ENCODE results near the gene NEDD9.

Gene NEDD9

DNA sequence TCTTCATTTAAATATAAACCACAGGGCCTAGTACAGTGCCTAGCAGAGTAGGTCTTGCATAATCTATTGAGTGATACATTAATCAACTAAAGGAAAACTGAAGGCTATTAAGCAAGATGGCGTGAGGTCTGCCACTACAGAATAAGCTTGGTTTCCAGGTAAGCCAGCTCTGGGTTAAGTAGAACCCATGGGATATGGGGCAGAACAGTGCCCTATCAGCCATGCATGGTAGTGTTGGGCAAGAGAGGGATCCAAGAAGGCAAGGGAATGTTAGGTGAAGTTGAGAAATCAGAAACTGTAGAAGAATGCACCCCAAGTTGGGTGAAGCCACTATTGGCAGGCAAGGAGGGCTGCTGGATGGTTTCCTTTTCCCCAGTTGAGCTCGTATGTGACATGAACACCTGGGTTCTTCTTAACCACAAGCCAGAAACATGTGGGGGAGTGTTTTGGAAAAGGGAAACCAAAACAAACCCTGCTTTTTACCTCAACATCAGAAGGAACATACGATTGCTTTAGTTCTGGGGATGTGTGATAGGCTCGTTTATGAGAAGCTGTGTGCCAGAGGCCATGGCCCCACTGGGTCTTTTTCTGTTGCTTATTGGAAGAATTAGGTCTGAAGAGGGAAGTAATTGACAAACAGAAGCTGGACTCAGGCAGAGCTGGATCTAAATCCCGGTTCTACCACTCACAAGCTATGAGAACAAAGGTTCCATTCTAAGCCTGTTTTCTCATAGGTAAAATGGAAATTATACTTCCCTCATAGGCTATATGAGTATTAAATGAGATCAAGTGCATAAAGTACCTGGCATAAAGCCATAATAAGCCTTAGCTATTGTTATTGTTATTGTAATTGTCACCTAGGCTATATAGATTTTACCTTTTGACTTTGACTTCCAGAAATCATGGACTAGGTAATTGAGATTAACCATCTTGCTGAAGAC lies 33.5 kb downstream of the NEDD9 start:
- Histone ChIP-seq H3K79me2 (ENCODE audit: low read length) (no peaks in the 10 kb centered on the region; the same call in 1 of the 2 replicates), H3K4me3 (ENCODE audit: low read length) (peak overlapping the region; percentile 41), H4K20me1 (ENCODE audit: insufficient read depth, low read length) (no peaks in the 10 kb centered on the region)

DNA sequence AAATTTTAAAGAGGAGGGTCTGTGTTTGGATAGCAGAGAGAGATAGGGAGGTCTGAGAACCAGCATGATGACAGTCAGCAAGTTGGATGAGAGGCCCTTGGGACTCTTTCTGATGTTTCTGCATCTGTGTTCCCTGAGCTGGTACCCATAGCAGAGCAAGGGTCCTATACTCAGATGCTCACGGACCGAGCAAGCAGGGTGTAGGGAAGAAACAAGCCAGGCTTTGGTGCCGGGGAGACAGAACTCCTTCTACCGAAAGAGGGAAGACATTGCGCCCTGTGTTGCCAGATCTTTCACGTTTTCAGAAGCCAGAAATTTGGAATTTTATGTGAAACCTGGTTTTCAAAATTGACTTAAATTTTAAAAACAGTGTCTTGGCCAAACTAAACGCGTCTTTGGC lies 34.6 kb downstream of the NEDD9 start:
- no peak for TF ChIP-seq CTCF (IDR thresholded peaks at IDR 0.05; ENCODE audit: low read length)
- no peak for TF ChIP-seq EZH2 (optimal IDR thresholded peaks at IDR 0.05; ENCODE audit: low read depth, low read length)
- TF ChIP-seq EZH2phosphoT487 (IDR thresholded peaks at IDR 0.05; ENCODE audit: low read length), result no peak
- Histone ChIP-seq H4K20me1 (ENCODE audit: insufficient read depth, low read length) (no peaks in the 10 kb centered on the region), H3K79me2 (ENCODE audit: low read length) (no peaks in the 10 kb centered on the region; the same call in 1 of the 2 replicates), H3K27ac (ENCODE audit: low read length) (no peak overlapping the region), H3F3A (ENCODE audit: insufficient read depth, low read length) (peaks cover 11% of the 10 kb centered on the region), H3K4me2 (ENCODE audit: low read depth, low read length) (no peak overlapping the region), H2AFZ (ENCODE audit: low read length) (no peak overlapping the region), H3K9me3 (replicated peaks; ENCODE audit: insufficient read depth, low read length) (no peaks in the 10 kb centered on the region), H3K36me3 (replicated peaks; ENCODE audit: insufficient read depth, low read length) (no peaks in the 10 kb centered on the region), H3K9me2 (replicated peaks; ENCODE audit: insufficient read depth, low read length) (no peaks in the 10 kb centered on the region), H3K9ac (ENCODE audit: low read length) (no peak overlapping the region), H3K27me3 (replicated peaks; ENCODE audit: insufficient read depth, low read length) (no peaks in the 10 kb centered on the region), H3K4me1 (ENCODE audit: low read length) (peaks cover 15% of the 10 kb centered on the region), H3K4me3 (ENCODE audit: low read length) (no peak overlapping the region)
- no peak for DNase-seq

More for the DNA sequence above, 33.5 kb downstream of the NEDD9 start:
- peak; percentile 85 for DNase-seq
- Histone ChIP-seq H3K27me3 (replicated peaks; ENCODE audit: insufficient read depth, low read length) (no peaks in the 10 kb centered on the region), H3K9me2 (replicated peaks; ENCODE audit: insufficient read depth, low read length) (no peaks in the 10 kb centered on the region), H2AFZ (ENCODE audit: low read length) (no peak overlapping the region), H3K9ac (ENCODE audit: low read length) (peak overlapping the region; percentile 5; the same call in 1 of the 2 replicates), H3F3A (ENCODE audit: insufficient read depth, low read length) (peaks cover 11% of the 10 kb centered on the region), H3K27ac (ENCODE audit: low read length) (peak overlapping the region; percentile 57; the same call in 1 of the 2 replicates), H3K4me2 (ENCODE audit: low read depth, low read length) (peak overlapping the region; percentile 75), H3K9me3 (replicated peaks; ENCODE audit: insufficient read depth, low read length) (no peaks in the 10 kb centered on the region), H3K4me1 (ENCODE audit: low read length) (peaks cover 15% of the 10 kb centered on the region), H3K36me3 (replicated peaks; ENCODE audit: insufficient read depth, low read length) (no peaks in the 10 kb centered on the region)
- TF ChIP-seq EZH2phosphoT487 (IDR thresholded peaks at IDR 0.05; ENCODE audit: low read length), result no peak
- TF ChIP-seq EZH2 (optimal IDR thresholded peaks at IDR 0.05; ENCODE audit: low read depth, low read length), result no peak
- no peak for TF ChIP-seq CTCF (IDR thresholded peaks at IDR 0.05; ENCODE audit: low read length)

DNA sequence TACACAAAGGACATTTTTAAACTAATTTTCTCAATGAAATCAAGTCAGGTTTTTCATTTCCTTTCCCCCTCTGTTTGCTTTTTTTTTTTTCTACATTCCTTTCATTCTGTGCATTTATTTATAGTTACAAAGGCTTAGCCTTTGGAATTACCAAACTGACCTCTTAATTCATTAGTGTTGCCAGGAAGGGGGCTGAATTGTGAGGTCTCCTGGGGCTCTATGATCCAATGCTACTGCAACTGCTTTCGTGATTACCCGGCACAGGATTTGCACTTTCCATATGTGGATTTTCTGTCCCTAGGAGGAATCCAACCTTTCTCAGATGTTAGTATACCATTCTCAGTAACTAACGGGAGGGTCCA lies 35.3 kb downstream of the NEDD9 start:
- DNase-seq, result no peak

More for the DNA sequence above, 35.3 kb downstream of the NEDD9 start:
- H3K9ac ChIP-seq (ENCODE audit: low read length), result no peak overlapping the region
- no peak overlapping the region for H3K4me2 ChIP-seq (ENCODE audit: low read depth, low read length)
- no peaks in the 10 kb centered on the region; the same call in 1 of the 2 replicates for H3K79me2 ChIP-seq (ENCODE audit: low read length)
- peaks cover 15% of the 10 kb centered on the region for H3K4me1 ChIP-seq (ENCODE audit: low read length)
- H3K4me3 ChIP-seq (ENCODE audit: low read length), result no peak overlapping the region
- TF ChIP-seq CTCF (IDR thresholded peaks at IDR 0.05; ENCODE audit: low read length) (no peak), EZH2phosphoT487 (IDR thresholded peaks at IDR 0.05; ENCODE audit: low read length) (no peak), EZH2 (optimal IDR thresholded peaks at IDR 0.05; ENCODE audit: low read depth, low read length) (no peak)
- no peaks in the 10 kb centered on the region for H3K27me3 ChIP-seq (replicated peaks; ENCODE audit: insufficient read depth, low read length)
- no peaks in the 10 kb centered on the region for H3K36me3 ChIP-seq (replicated peaks; ENCODE audit: insufficient read depth, low read length)
- H3F3A ChIP-seq (ENCODE audit: insufficient read depth, low read length), result peaks cover 11% of the 10 kb centered on the region
- H2AFZ ChIP-seq (ENCODE audit: low read length), result no peak overlapping the region
- no peaks in the 10 kb centered on the region for H3K9me2 ChIP-seq (replicated peaks; ENCODE audit: insufficient read depth, low read length)
- no peak overlapping the region for H3K27ac ChIP-seq (ENCODE audit: low read length)
- H3K9me3 ChIP-seq (replicated peaks; ENCODE audit: insufficient read depth, low read length), result no peaks in the 10 kb centered on the region
- no peaks in the 10 kb centered on the region for H4K20me1 ChIP-seq (ENCODE audit: insufficient read depth, low read length)

Measured in MM.1S (cell line).